Nephron progenitor cell (in vitro differentiated cells): ENCODE results near the gene PCSK6.

ENCODE experiments used
- DNase-seq: peaks from one replicate; pipeline ENCODE4 v3.0.0; 2021
- H3K27ac Mint-ChIP-seq: 2 replicates; pipeline ENCODE4 v1.8.0; 2021; ENCODE audit warnings: mild to moderate bottlenecking, moderate library complexity, mixed read lengths
- H3K27me3 Mint-ChIP-seq: 2 replicates; pipeline ENCODE4 v1.8.0; 2021; ENCODE audit warnings: mild to moderate bottlenecking, low read depth, mixed read lengths; ENCODE audit not compliant: poor library complexity
- H3K36me3 Mint-ChIP-seq: 2 replicates; pipeline ENCODE4 v1.8.0; 2021; ENCODE audit warnings: low read depth, mixed read lengths
- H3K4me1 Mint-ChIP-seq: 2 replicates; pipeline ENCODE4 v1.8.0; 2021; ENCODE audit warnings: mixed read lengths
- H3K4me3 Mint-ChIP-seq: 2 replicates; pipeline ENCODE4 v1.8.0; 2021; ENCODE audit warnings: mild to moderate bottlenecking, moderate library complexity, mixed read lengths
- H3K9me3 Mint-ChIP-seq: 2 replicates; pipeline ENCODE4 v1.8.0; 2021; ENCODE audit warnings: mild to moderate bottlenecking, moderate library complexity, mixed read lengths
- TF ChIP-seq, protein P1 (sequence below): fragments of 200-600 bp; sonication (generic); IDR thresholded peaks from 2 replicates; pipeline ENCODE4 v1.5.0; 2021; ENCODE audit warnings: antibody characterized with exemption

Gene PCSK6

GRCh38 chr15:101411085-101411484 lies 78.4 kb downstream of the PCSK6 start:
- H3K4me3 Mint-ChIP-seq: no peak overlapping the region
- peaks cover 13% of the 10 kb centered on the region for H3K4me1 Mint-ChIP-seq
- peaks cover 6% of the 10 kb centered on the region for H3K9me3 Mint-ChIP-seq
- TF ChIP-seq, protein P1, sequence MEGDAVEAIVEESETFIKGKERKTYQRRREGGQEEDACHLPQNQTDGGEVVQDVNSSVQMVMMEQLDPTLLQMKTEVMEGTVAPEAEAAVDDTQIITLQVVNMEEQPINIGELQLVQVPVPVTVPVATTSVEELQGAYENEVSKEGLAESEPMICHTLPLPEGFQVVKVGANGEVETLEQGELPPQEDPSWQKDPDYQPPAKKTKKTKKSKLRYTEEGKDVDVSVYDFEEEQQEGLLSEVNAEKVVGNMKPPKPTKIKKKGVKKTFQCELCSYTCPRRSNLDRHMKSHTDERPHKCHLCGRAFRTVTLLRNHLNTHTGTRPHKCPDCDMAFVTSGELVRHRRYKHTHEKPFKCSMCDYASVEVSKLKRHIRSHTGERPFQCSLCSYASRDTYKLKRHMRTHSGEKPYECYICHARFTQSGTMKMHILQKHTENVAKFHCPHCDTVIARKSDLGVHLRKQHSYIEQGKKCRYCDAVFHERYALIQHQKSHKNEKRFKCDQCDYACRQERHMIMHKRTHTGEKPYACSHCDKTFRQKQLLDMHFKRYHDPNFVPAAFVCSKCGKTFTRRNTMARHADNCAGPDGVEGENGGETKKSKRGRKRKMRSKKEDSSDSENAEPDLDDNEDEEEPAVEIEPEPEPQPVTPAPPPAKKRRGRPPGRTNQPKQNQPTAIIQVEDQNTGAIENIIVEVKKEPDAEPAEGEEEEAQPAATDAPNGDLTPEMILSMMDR: no peak
- H3K36me3 Mint-ChIP-seq: no peaks in the 10 kb centered on the region
- no peak overlapping the region for H3K27ac Mint-ChIP-seq
- H3K27me3 Mint-ChIP-seq: peaks cover 14% of the 10 kb centered on the region
- no peak for DNase-seq

GRCh38 chr15:101410612-101411011 lies 78.9 kb downstream of the PCSK6 start:
- H3K36me3 Mint-ChIP-seq: no peaks in the 10 kb centered on the region
- peaks cover 14% of the 10 kb centered on the region for H3K27me3 Mint-ChIP-seq
- TF ChIP-seq, protein P1: no peak
- H3K4me3 Mint-ChIP-seq: no peak overlapping the region
- H3K4me1 Mint-ChIP-seq: peaks cover 18% of the 10 kb centered on the region
- DNase-seq: no peak
- H3K27ac Mint-ChIP-seq: no peak overlapping the region
- peaks cover 1% of the 10 kb centered on the region for H3K9me3 Mint-ChIP-seq

GRCh38 chr15:101409621-101410020 lies 79.9 kb downstream of the PCSK6 start:
- H3K4me1 Mint-ChIP-seq: peaks cover 25% of the 10 kb centered on the region
- H3K9me3 Mint-ChIP-seq: no peaks in the 10 kb centered on the region
- TF ChIP-seq, protein P1: no peak
- H3K27me3 Mint-ChIP-seq: peaks cover 11% of the 10 kb centered on the region
- no peak for DNase-seq
- H3K27ac Mint-ChIP-seq: no peak overlapping the region
- no peaks in the 10 kb centered on the region for H3K36me3 Mint-ChIP-seq
- H3K4me3 Mint-ChIP-seq: no peak overlapping the region

GRCh38 chr15:101407966-101408775 lies 81.3 kb downstream of the PCSK6 start:
- no peak for DNase-seq
- H3K27ac Mint-ChIP-seq: peak overlapping the region; percentile 78

DNA sequence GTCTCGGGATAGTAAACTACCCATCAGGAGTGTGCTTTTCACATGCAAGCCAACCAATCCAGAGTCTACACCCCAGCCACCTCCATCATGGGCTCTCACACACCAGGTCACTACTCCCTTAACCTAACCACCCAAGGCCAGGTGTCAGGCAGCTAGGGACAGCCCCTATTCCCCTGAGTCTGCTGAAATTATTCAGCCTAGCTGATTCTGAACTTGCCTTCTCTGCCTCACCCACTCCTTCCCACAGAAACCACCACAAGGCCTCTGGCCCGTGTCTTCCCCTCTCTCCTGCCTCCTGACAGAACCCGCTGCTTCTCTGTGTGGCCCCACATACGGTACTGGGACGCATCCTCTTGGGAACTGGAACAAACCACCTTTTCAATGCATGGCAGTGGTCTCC lies 82.1 kb downstream of the PCSK6 start:
- H3K27me3 Mint-ChIP-seq: peaks cover 8% of the 10 kb centered on the region
- H3K4me1 Mint-ChIP-seq: peaks cover 25% of the 10 kb centered on the region
- peak overlapping the region; percentile 83 for H3K27ac Mint-ChIP-seq
- TF ChIP-seq, protein P1: no peak
- H3K9me3 Mint-ChIP-seq: no peaks in the 10 kb centered on the region
- no peak overlapping the region for H3K4me3 Mint-ChIP-seq
- DNase-seq: no peak
- H3K36me3 Mint-ChIP-seq: no peaks in the 10 kb centered on the region

More at GRCh38 chr15:101407966-101408775, 81.3 kb downstream of the PCSK6 start:
- no peaks in the 10 kb centered on the region for H3K36me3 Mint-ChIP-seq
- TF ChIP-seq, protein P1: no peak
- peaks cover 8% of the 10 kb centered on the region for H3K27me3 Mint-ChIP-seq
- no peaks in the 10 kb centered on the region for H3K9me3 Mint-ChIP-seq
- no peak overlapping the region for H3K4me3 Mint-ChIP-seq
- peaks cover 25% of the 10 kb centered on the region for H3K4me1 Mint-ChIP-seq
